ENCODE measurements around the gene PFN2.

- no peak for TF ChIP-seq CTCF (IDR thresholded peaks at IDR 0.05; ENCODE audit: low read depth, low read length, poor library complexity, severe bottlenecking)
- TF ChIP-seq EZH2phosphoT487 (IDR thresholded peaks at IDR 0.05; ENCODE audit: borderline replicate concordance, low read length), result no peak
These were observed 6.4 kb downstream of the PFN2 start for GRCh38 chr3:149964291-149964690.

Data from DOHH2 (cell line).